LNCAP (cell line): ENCODE data around the gene MTMR4.

ENCODE experiments used
- TF ChIP-seq, protein P1 (sequence below): fragments of 450-650 bp; IDR thresholded peaks from 2 replicates; pipeline ENCODE4 v1.5.1; 2017; ENCODE audit warnings: mild to moderate bottlenecking

Gene MTMR4

DNA sequence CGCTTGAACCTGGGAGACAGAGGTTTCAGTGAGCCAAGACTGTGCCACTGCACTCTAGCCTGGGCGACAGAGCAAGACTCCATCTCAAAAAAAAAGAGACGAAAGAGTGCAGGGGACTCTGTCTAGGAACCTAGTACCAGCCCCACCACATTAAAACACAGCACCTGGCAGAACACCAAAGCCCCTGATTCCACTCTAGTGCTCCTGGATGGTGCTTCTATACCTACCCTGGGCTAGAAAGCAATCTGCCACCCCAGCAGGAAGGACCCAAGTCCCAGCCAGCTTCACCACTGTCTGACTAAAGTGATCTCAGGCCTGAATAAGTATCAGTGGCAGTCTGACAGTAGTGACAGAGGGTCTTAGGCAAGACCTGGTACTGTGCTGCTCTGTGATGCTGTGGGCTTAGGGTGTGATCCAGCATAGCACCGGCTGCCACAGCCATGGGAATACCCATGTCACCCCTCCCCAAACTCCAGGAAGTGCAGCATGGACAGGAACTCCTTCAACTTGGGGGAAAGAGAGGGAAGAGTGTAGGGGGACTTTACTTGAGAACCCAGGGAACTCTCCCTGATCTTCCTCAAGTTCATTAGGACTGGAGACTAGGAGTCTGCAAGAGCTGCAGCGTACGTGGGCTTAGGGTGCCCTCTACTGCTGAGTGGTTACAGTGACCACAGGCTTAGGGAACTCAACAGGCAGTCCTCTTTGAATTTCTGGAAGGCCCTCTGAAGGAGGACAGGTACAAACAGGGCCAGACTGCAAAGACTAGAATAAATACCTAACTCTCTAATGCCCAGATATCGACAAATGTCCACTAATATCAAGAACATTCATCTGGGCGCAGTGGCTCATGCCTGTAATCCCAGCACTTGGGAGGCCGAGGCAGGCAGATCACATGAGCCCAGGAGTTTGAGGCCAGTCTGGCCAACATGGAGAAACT is 67.1 kb downstream of the MTMR4 start:
- TF ChIP-seq, protein P1, sequence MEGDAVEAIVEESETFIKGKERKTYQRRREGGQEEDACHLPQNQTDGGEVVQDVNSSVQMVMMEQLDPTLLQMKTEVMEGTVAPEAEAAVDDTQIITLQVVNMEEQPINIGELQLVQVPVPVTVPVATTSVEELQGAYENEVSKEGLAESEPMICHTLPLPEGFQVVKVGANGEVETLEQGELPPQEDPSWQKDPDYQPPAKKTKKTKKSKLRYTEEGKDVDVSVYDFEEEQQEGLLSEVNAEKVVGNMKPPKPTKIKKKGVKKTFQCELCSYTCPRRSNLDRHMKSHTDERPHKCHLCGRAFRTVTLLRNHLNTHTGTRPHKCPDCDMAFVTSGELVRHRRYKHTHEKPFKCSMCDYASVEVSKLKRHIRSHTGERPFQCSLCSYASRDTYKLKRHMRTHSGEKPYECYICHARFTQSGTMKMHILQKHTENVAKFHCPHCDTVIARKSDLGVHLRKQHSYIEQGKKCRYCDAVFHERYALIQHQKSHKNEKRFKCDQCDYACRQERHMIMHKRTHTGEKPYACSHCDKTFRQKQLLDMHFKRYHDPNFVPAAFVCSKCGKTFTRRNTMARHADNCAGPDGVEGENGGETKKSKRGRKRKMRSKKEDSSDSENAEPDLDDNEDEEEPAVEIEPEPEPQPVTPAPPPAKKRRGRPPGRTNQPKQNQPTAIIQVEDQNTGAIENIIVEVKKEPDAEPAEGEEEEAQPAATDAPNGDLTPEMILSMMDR: peak; percentile 85

DNA sequence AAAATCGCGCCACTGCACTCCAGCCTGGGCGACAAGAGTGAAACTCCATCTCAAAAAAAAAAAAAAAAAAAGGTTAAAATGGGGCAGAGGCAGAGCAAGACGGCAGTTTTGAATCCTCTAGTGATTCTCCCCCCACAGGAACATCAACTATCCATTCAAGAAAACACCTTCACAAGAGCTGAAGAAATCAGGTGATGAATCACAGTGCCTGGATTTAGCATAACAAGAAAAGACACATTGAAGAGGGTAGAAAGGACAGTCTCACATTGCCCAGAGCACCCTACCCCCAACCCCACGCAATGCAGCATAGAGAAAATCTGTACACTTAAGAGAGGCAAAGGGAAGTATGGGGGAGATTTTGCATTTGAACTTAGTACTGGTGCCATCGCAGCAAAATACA is 68.4 kb downstream of the MTMR4 start:
- TF ChIP-seq, protein P1: no peak
